GM19240 (cell line): ENCODE measurements around the gene CTDP1.
"Not testable (repeated sequence)": the region's sequence is repeated elsewhere in the genome, so short reads cannot be mapped to it uniquely, and the experiment has no call there.

Experiments used
- DNase-seq: peaks from one replicate; pipeline ENCODE4 v3.0.0; 2011; ENCODE audit warnings: low spot score; ENCODE audit not compliant: insufficient read length

CTDP1 gene

GRCh38 chr18:79723036-79723435 lies 43.4 kb downstream of the CTDP1 start:
- DNase-seq, result no peak

GRCh38 chr18:79723628-79724027 lies 44.0 kb downstream of the CTDP1 start:
- no peak for DNase-seq

GRCh38 chr18:79724299-79725080 lies 44.9 kb downstream of the CTDP1 start:
- no peak for DNase-seq

- DNase-seq, result no peak
These were observed 45.9 kb downstream of the CTDP1 start for GRCh38 chr18:79725486-79725885.

GRCh38 chr18:79726721-79727120 lies 47.1 kb downstream of the CTDP1 start:
- DNase-seq, result no peak

GRCh38 chr18:79727211-79727610 lies 47.6 kb downstream of the CTDP1 start:
- no peak for DNase-seq

GRCh38 chr18:79728931-79729586 lies 49.5 kb downstream of the CTDP1 start:
- no peak for DNase-seq

GRCh38 chr18:79729611-79730010 lies 50.0 kb downstream of the CTDP1 start:
- no peak for DNase-seq

- no peak for DNase-seq
These were observed 51.2 kb downstream of the CTDP1 start for GRCh38 chr18:79730804-79731203.

GRCh38 chr18:79731881-79732720 lies 52.5 kb downstream of the CTDP1 start:
- not testable (repeated sequence) for DNase-seq

- DNase-seq, result no peak
These were observed 53.1 kb downstream of the CTDP1 start for GRCh38 chr18:79732721-79733025.

GRCh38 chr18:79733135-79733701 lies 53.6 kb downstream of the CTDP1 start:
- DNase-seq, result no peak

GRCh38 chr18:79733986-79734770 lies 54.6 kb downstream of the CTDP1 start:
- DNase-seq, result no peak

- DNase-seq, result no peak
These were observed 55.7 kb downstream of the CTDP1 start for GRCh38 chr18:79735071-79735980.

GRCh38 chr18:79736230-79736629 lies 56.6 kb downstream of the CTDP1 start:
- no peak for DNase-seq

GRCh38 chr18:79736846-79737245 lies 57.2 kb downstream of the CTDP1 start:
- DNase-seq, result no peak

GRCh38 chr18:79737426-79737825 lies 57.8 kb downstream of the CTDP1 start:
- DNase-seq, result no peak

GRCh38 chr18:79738041-79738461 lies 58.4 kb downstream of the CTDP1 start:
- no peak for DNase-seq

- no peak for DNase-seq
These were observed 59.2 kb downstream of the CTDP1 start for GRCh38 chr18:79738581-79739439.
